Progenitor cell of endocrine pancreas (in vitro differentiated cells): ENCODE data around the gene RPP40. TPM values are rescaled to one million over a fixed set of nuclear protein-coding genes. Genes with fewer than 3 reads are reported as not detected.
A peak's percentile ranks its signal among the peaks of the same experiment; 100 is the strongest.

Experiments
- DNase-seq: peaks from one replicate; pipeline ENCODE4 v3.0.0; 2021; ENCODE audit warnings: low spot score; ENCODE audit not compliant: unreplicated experiment
- H3K27ac Mint-ChIP-seq: 2 replicates; pipeline ENCODE4 v1.8.0; 2021; ENCODE audit warnings: mild to moderate bottlenecking, moderate library complexity, mixed read lengths
- H3K27me3 Mint-ChIP-seq: 2 replicates; pipeline ENCODE4 v1.8.0; 2021; ENCODE audit warnings: mixed read lengths
- H3K36me3 Mint-ChIP-seq: 2 replicates; pipeline ENCODE4 v1.8.0; 2022; ENCODE audit warnings: mixed read lengths; ENCODE audit not compliant: insufficient read depth
- H3K4me1 Mint-ChIP-seq: 2 replicates; pipeline ENCODE4 v1.8.0; 2021; ENCODE audit warnings: low read depth, mixed read lengths
- H3K4me3 Mint-ChIP-seq: 2 replicates; pipeline ENCODE4 v1.8.0; 2021; ENCODE audit warnings: low read depth, mild to moderate bottlenecking, moderate library complexity, mixed read lengths
- H3K9me3 Mint-ChIP-seq: 2 replicates; pipeline ENCODE4 v1.8.0; 2021; ENCODE audit warnings: low read depth, mixed read lengths
- CTCF ChIP-seq: fragments of 200-600 bp; sonication (generic); IDR thresholded peaks from one replicate; pipeline ENCODE4 v1.5.0; 2021; ENCODE audit warnings: antibody characterized with exemption, mild to moderate bottlenecking; ENCODE audit not compliant: unreplicated experiment
- total RNA-seq: library from RNA; stranded (reverse); gene quantifications from 2 replicates; pipeline ENCODE4 v1.2.1, GENCODE V29; 2021

Gene RPP40
- total RNA-seq, 1 donor from 2014 or later: 8.0 TPM

GRCh38 chr6:4957521-4958231 lies 46.2 kb downstream of the RPP40 start:
- H3K9me3 Mint-ChIP-seq: no peaks in the 10 kb centered on the region
- no peaks in the 10 kb centered on the region for H3K4me1 Mint-ChIP-seq
- H3K36me3 Mint-ChIP-seq: peaks cover 12% of the 10 kb centered on the region
- peak; percentile 38 for TF ChIP-seq CTCF
- H3K27ac Mint-ChIP-seq: no peak overlapping the region
- H3K27me3 Mint-ChIP-seq: no peaks in the 10 kb centered on the region
- no peak overlapping the region for H3K4me3 Mint-ChIP-seq
- no peak for DNase-seq

- no peak for DNase-seq
- Mint-ChIP-seq H3K9me3 (no peaks in the 10 kb centered on the region), H3K4me3 (no peak overlapping the region), H3K36me3 (peaks cover 20% of the 10 kb centered on the region), H3K4me1 (no peaks in the 10 kb centered on the region), H3K27me3 (no peaks in the 10 kb centered on the region), H3K27ac (no peak overlapping the region)
- no peak for TF ChIP-seq CTCF
Measured at GRCh38 chr6:4956625-4957024, 47.2 kb downstream of the RPP40 start.

GRCh38 chr6:4953440-4953839 lies 50.4 kb downstream of the RPP40 start:
- DNase-seq: no peak
- Mint-ChIP-seq H3K27me3 (no peaks in the 10 kb centered on the region), H3K9me3 (no peaks in the 10 kb centered on the region), H3K27ac (no peak overlapping the region), H3K4me3 (no peak overlapping the region), H3K36me3 (peaks cover 38% of the 10 kb centered on the region), H3K4me1 (peaks cover 7% of the 10 kb centered on the region)
- TF ChIP-seq CTCF: no peak

GRCh38 chr6:4950836-4951533 lies 52.9 kb downstream of the RPP40 start:
- Mint-ChIP-seq H3K36me3 (peaks cover 36% of the 10 kb centered on the region), H3K4me3 (no peak overlapping the region), H3K9me3 (no peaks in the 10 kb centered on the region), H3K27me3 (no peaks in the 10 kb centered on the region), H3K27ac (no peak overlapping the region), H3K4me1 (peaks cover 7% of the 10 kb centered on the region)
- DNase-seq: no peak
- TF ChIP-seq CTCF: no peak

- Mint-ChIP-seq H3K9me3 (no peaks in the 10 kb centered on the region), H3K36me3 (peaks cover 36% of the 10 kb centered on the region), H3K4me1 (peaks cover 7% of the 10 kb centered on the region), H3K27ac (no peak overlapping the region), H3K27me3 (no peaks in the 10 kb centered on the region), H3K4me3 (no peak overlapping the region)
- DNase-seq: no peak
- TF ChIP-seq CTCF: no peak
Measured at GRCh38 chr6:4950076-4950475, 53.8 kb downstream of the RPP40 start.
